AG04450 (cell line): ENCODE results near the gene OGFOD3. TPM values are rescaled to one million over a fixed set of nuclear protein-coding genes. Genes with fewer than 3 reads are reported as not detected.

Source experiments
- CTCF ChIA-PET: fragments of 300-600, 350-600 bp; formaldehyde crosslinking; extraction: SDS; loops from one replicate; lab custom pipeline; 2022; ENCODE audit warnings: antibody characterized with exemption, inconsistent platforms; lab: Charles Lee
- POLR2A ChIA-PET: fragments of 350-600 bp; formaldehyde crosslinking; extraction: SDS; loops from one replicate; lab custom pipeline; 2021; ENCODE audit warnings: antibody characterized with exemption, inconsistent platforms; lab: Yijun Ruan, JAX
- DNase-seq: peaks from one replicate; pipeline ENCODE4 v3.0.0-alpha.2; 2011; ENCODE audit warnings: low read depth, low spot score
- H3K27ac ChIP-seq: one replicate; pipeline ENCODE4 v1.5.1; 2012; ENCODE audit warnings: low read depth, low read length, control low read depth
- H3K27me3 ChIP-seq: one replicate; pipeline ENCODE4 v1.6.0; 2012; ENCODE audit warnings: low read length; ENCODE audit not compliant: control insufficient read depth, insufficient read depth
- H3K4me3 ChIP-seq: 2 replicates; pipeline ENCODE4 v1.5.1; 2011; ENCODE audit warnings: mild to moderate bottlenecking, low read depth, low read length, control low read depth
- H3K9me3 ChIP-seq: 2 replicates; pipeline ENCODE4 v1.5.1; 2012; ENCODE audit warnings: low read length; ENCODE audit not compliant: control insufficient read depth, insufficient read depth
- CTCF ChIP-seq: IDR thresholded peaks from 2 replicates; pipeline ENCODE4 v1.5.1; 2011; ENCODE audit warnings: low read depth, low read length, control low read depth, inconsistent platforms
- polyA plus RNA-seq: library from polyadenylated mRNA; depleted of rRNA; stranded (reverse); fragments of >200 nt; gene quantifications from 2 replicates; pipeline ENCODE4 v1.2.3, GENCODE V29; 2011

Gene OGFOD3
- polyA plus RNA-seq, 1 experiment: 22.8 TPM

- POLR2A ChIA-PET: no interaction called here
- no peaks in the 10 kb centered on the region; the same call in 1 of the 2 replicates for H3K9me3 ChIP-seq
Observed at GRCh38 chr17:82436601-82437324, 18.4 kb upstream of the OGFOD3 start.

GRCh38 chr17:82435601-82436583 is 17.5 kb upstream of the OGFOD3 start:
- no peak for DNase-seq
- Histone ChIP-seq H3K9me3 (no peaks in the 10 kb centered on the region; the same call in 1 of the 2 replicates), H3K27ac (no peak overlapping the region), H3K27me3 (no peaks in the 10 kb centered on the region), H3K4me3 (no peak overlapping the region)
- ChIA-PET POLR2A (no interaction called here), CTCF (interaction anchor here (0.9 kb wide), 1 partner anchor 11 kb away, joined by 3 read pairs; no protein-coding TSS in a partner anchor)
- TF ChIP-seq CTCF: no peak

More at GRCh38 chr17:82436601-82437324, 18.4 kb upstream of the OGFOD3 start:
- H3K4me3 ChIP-seq: no peak overlapping the region
- CTCF ChIA-PET: no interaction called here
- DNase-seq: no peak
- TF ChIP-seq CTCF: no peak
- no peaks in the 10 kb centered on the region for H3K27me3 ChIP-seq
- H3K27ac ChIP-seq: no peak overlapping the region

GRCh38 chr17:82435103-82435502 is 16.7 kb upstream of the OGFOD3 start:
- no peaks in the 10 kb centered on the region; the same call in 1 of the 2 replicates for H3K9me3 ChIP-seq
- no peak for TF ChIP-seq CTCF
- POLR2A ChIA-PET: no interaction called here
- no peak overlapping the region for H3K27ac ChIP-seq
- no peak for DNase-seq
- CTCF ChIA-PET: interaction anchor here (0.9 kb wide), 1 partner anchor 10 kb away, joined by 3 read pairs; no protein-coding TSS in a partner anchor
- no peak overlapping the region for H3K4me3 ChIP-seq
- no peaks in the 10 kb centered on the region for H3K27me3 ChIP-seq

GRCh38 chr17:82434216-82434565 is 15.8 kb upstream of the OGFOD3 start:
- DNase-seq: no peak
- ChIA-PET POLR2A (no interaction called here), CTCF (no interaction called here)
- no peak overlapping the region for H3K4me3 ChIP-seq
- TF ChIP-seq CTCF: no peak
- no peak overlapping the region for H3K27ac ChIP-seq
- H3K27me3 ChIP-seq: no peaks in the 10 kb centered on the region
- H3K9me3 ChIP-seq: no peaks in the 10 kb centered on the region; the same call in 1 of the 2 replicates
